ENCODE data around the gene METTL26.
"Not testable (repeated sequence)": the region's sequence is repeated elsewhere in the genome, so short reads cannot be mapped to it uniquely, and the experiment has no call there.

The METTL26 gene

DNA sequence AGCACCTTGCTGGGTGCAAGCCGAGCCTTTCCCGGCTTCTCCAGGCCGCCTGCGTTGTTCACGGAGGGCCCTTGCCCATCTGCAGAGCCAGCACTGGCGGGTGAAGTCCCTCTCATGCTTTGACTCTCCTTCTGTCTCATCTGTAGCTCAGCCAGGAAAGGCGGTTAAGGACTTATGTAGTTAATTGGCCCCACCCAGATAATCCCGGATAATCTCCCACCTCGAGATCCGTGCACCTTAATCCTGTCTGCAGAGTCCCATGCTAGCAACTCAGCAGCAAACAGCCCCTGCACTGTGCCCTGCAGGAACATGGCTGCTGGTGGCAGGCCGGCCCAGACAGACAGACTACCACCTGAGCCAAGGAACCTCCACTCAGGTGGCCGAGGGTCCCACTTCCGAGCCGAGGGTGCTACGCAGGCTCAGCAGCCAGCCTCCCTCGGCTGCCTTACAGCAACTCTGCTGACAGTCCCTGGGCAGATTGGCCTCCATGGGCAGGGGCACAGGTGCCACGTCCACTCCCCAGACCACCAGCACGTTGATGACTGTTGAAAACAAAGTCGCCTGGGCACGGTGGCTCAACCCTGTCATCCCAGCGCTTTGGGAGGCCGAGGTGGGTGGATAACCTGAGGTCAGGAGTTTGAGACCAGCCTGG is 29.3 kb downstream of the METTL26 start:
- Mint-ChIP-seq H3K4me3 (no peak overlapping the region), H3K9me3 (peaks cover 11% of the 10 kb centered on the region), H3K27ac (no peak overlapping the region), H3K36me3 (ENCODE audit: low read depth) (peaks cover 38% of the 10 kb centered on the region), H3K4me1 (no peaks in the 10 kb centered on the region), H3K27me3 (ENCODE audit: low read depth) (no peaks in the 10 kb centered on the region)
- TF ChIP-seq, protein P1, sequence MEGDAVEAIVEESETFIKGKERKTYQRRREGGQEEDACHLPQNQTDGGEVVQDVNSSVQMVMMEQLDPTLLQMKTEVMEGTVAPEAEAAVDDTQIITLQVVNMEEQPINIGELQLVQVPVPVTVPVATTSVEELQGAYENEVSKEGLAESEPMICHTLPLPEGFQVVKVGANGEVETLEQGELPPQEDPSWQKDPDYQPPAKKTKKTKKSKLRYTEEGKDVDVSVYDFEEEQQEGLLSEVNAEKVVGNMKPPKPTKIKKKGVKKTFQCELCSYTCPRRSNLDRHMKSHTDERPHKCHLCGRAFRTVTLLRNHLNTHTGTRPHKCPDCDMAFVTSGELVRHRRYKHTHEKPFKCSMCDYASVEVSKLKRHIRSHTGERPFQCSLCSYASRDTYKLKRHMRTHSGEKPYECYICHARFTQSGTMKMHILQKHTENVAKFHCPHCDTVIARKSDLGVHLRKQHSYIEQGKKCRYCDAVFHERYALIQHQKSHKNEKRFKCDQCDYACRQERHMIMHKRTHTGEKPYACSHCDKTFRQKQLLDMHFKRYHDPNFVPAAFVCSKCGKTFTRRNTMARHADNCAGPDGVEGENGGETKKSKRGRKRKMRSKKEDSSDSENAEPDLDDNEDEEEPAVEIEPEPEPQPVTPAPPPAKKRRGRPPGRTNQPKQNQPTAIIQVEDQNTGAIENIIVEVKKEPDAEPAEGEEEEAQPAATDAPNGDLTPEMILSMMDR (IDR thresholded peaks at IDR 0.05; ENCODE audit: unreplicated experiment in 3 of 3) = no peak

- no peak overlapping the region for H3K4me3 Mint-ChIP-seq
- peaks cover 46% of the 10 kb centered on the region for H3K36me3 Mint-ChIP-seq (ENCODE audit: low read depth)
- peak overlapping the region in 1 of 3 experiments; percentile 44 for H3K27ac Mint-ChIP-seq
- H3K27me3 Mint-ChIP-seq (ENCODE audit: low read depth) = peaks cover 3% of the 10 kb centered on the region
- peaks cover 11% of the 10 kb centered on the region for H3K9me3 Mint-ChIP-seq
- TF ChIP-seq, protein P1 (IDR thresholded peaks at IDR 0.05; ENCODE audit: unreplicated experiment in 3 of 3) = no peak
- no peaks in the 10 kb centered on the region for H3K4me1 Mint-ChIP-seq
Observed at GRCh38 chr16:603933-604332, 32.2 kb downstream of the METTL26 start.

DNA sequence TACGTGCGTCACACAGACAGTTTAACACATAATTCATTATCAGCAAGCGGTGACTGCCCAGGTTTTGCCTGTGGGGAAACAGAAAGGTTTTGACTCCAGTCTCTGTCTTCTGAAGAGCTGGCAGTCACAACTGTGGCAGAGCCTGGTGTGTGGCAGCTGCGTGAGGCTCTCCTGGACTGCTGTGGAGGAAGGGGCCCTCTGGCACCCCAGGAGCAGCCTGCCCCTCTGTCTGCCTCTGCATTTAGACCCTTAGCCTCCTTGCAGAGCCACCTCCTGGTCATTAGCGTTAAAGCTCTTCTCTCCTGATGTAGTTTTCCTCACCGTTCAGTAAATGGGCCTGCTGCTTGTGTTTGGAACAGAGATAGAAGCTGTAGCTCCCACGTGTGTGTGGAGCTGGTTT is 35.3 kb downstream of the METTL26 start:
- Mint-ChIP-seq H3K4me3 (no peak overlapping the region), H3K36me3 (ENCODE audit: low read depth) (peaks cover 55% of the 10 kb centered on the region), H3K27ac (no peak overlapping the region), H3K27me3 (ENCODE audit: low read depth) (peaks cover 3% of the 10 kb centered on the region), H3K9me3 (peaks cover 11% of the 10 kb centered on the region), H3K4me1 (no peaks in the 10 kb centered on the region)
- TF ChIP-seq, protein P1 (IDR thresholded peaks at IDR 0.05; ENCODE audit: unreplicated experiment in 3 of 3) = peak in 2 of 3 experiments; percentile 20 to 25

DNA sequence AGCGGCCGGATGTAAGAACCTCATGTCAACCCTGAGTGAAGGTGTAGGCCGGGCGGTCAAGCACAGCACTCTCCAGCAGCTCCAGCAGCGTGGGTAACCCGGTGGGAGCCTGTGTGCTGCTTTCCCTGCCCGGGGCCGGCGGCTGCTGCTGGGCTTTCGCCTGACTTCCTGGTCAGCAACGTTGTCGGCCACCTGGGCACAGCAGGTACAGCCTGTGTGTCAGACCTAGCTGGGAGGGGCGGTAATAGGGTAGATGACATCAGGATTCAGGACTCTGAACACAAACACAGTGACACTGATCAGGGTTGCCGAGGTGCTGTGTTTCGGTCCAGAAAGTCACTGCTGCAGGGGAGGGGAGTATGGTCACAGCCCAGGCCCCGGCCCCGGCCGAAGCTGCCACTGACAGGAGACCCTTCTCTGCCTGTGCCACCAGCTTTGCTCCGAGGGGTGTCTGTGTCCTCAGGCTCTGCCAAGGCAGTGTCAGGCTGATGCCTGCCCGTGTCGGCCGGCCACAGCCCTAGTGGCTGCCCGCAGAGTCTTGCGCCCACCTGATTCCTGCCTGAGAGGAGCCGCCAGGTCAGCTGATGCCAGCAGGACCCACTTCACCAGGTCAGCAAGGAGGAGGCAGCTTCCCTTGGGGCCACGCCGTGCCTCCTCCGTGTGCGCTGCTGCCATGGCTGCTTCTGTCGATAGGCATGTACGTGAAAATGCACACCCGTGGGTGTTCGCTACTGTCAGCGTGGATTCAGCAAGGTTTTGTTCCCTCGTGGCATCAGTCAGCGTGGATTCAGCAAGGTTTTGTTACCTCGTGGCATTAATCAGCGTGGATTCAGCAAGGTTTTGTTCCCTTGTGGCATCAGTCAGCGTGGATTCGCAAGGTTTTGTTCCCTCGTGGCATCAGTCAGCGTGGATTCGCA is 37.0 kb downstream of the METTL26 start:
- Mint-ChIP-seq H3K36me3 (ENCODE audit: low read depth) (peaks cover 49% of the 10 kb centered on the region), H3K9me3 (peaks cover 2% of the 10 kb centered on the region), H3K4me3 (no peak overlapping the region), H3K27me3 (ENCODE audit: low read depth) (peaks cover 3% of the 10 kb centered on the region), H3K27ac (no peak overlapping the region), H3K4me1 (peaks cover 6% of the 10 kb centered on the region)
- TF ChIP-seq, protein P1 (IDR thresholded peaks at IDR 0.05; ENCODE audit: unreplicated experiment in 3 of 3) = no peak

DNA sequence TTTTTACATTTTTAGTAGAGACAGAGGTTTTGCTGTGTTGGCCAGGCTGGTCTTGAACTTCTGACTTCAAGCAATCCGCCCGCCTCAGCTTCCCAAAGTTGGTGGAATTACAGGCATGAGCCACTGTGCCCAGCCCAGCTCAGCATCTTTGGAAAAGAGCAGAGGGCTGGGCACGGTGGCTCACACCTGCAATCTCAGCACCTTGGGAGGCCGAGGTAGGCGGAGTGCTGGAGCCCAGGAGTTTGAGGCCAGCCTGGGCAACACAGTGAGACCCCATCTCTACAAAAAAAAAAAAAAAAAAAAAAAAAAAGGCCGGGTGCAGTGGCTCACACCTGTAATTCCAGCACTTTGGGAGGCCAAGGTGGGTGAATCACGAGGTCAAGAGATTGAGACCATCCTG is 38.5 kb downstream of the METTL26 start:
- not testable (repeated sequence) for H3K27ac Mint-ChIP-seq; H3K4me3 Mint-ChIP-seq; H3K27me3 Mint-ChIP-seq (ENCODE audit: low read depth); H3K9me3 Mint-ChIP-seq
- Mint-ChIP-seq H3K36me3 (ENCODE audit: low read depth) (peaks cover 35% of the 10 kb centered on the region), H3K4me1 (peaks cover 18% of the 10 kb centered on the region)

DNA sequence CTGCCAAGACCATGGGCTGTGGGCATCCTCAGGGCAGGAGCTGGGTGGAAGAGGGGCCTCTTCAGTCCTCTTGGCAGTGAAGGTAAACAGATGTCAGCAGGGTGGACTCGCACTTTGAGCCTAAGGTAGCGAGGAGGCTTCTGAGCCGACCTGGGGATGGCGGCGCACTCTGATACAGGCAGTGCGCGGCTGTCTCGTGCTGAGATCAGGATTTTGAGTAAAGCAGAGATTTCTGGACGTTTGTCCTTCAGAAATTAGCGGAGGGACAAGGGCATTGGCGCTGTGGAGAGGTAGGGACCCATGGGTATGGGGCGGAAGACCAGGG is 39.4 kb downstream of the METTL26 start:
- peaks cover 3% of the 10 kb centered on the region for H3K27me3 Mint-ChIP-seq (ENCODE audit: low read depth)
- H3K27ac Mint-ChIP-seq = no peak overlapping the region
- H3K36me3 Mint-ChIP-seq (ENCODE audit: low read depth) = peaks cover 34% of the 10 kb centered on the region
- no peaks in the 10 kb centered on the region for H3K9me3 Mint-ChIP-seq
- no peak overlapping the region for H3K4me3 Mint-ChIP-seq
- TF ChIP-seq, protein P1 (IDR thresholded peaks at IDR 0.05; ENCODE audit: unreplicated experiment in 3 of 3) = no peak
- H3K4me1 Mint-ChIP-seq = peaks cover 19% of the 10 kb centered on the region

All from nephron (organoid).